ENCODE measurements around the gene GNAS-AS1. TPM values are rescaled to one million over a fixed set of nuclear protein-coding genes. Genes with fewer than 3 reads are reported as not detected.

GNAS-AS1 gene
- total RNA-seq, 1 donor from 2014 or later: 0.97 TPM

DNA sequence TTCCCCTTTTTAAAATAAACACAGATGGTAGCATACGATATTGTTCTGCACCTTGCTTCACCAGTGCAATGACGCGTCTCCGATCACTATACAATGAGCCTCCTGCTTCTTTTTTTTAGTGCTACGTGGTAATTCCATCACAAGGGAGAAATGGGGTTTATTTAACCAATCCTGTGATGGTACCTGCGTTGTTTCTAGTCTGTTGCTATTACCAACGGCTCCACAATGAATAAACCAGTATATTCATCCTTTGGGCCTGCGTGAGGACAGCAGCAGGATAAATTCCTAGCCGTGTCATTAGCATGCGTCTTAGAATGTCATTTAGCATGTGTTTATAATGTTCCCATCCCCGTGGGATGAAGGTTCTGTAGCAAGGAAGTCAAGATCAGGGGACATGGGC lies 42.9 kb downstream of the GNAS-AS1 start:
- ATAC-seq: no peak
- TF ChIP-seq, protein P1, sequence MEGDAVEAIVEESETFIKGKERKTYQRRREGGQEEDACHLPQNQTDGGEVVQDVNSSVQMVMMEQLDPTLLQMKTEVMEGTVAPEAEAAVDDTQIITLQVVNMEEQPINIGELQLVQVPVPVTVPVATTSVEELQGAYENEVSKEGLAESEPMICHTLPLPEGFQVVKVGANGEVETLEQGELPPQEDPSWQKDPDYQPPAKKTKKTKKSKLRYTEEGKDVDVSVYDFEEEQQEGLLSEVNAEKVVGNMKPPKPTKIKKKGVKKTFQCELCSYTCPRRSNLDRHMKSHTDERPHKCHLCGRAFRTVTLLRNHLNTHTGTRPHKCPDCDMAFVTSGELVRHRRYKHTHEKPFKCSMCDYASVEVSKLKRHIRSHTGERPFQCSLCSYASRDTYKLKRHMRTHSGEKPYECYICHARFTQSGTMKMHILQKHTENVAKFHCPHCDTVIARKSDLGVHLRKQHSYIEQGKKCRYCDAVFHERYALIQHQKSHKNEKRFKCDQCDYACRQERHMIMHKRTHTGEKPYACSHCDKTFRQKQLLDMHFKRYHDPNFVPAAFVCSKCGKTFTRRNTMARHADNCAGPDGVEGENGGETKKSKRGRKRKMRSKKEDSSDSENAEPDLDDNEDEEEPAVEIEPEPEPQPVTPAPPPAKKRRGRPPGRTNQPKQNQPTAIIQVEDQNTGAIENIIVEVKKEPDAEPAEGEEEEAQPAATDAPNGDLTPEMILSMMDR (IDR thresholded peaks at IDR 0.05): no peak
- intact Hi-C loops (cut with DNase I): no loop called here
- Histone ChIP-seq H3K36me3 (no peaks in the 10 kb centered on the region), H3K9me3 (no peaks in the 10 kb centered on the region), H3K4me3 (no peak overlapping the region), H3K4me1 (no peaks in the 10 kb centered on the region), H3K27me3 (ENCODE audit: low read depth) (peaks cover 31% of the 10 kb centered on the region), H3K27ac (no peak overlapping the region)
- DNase-seq: no peak

DNA sequence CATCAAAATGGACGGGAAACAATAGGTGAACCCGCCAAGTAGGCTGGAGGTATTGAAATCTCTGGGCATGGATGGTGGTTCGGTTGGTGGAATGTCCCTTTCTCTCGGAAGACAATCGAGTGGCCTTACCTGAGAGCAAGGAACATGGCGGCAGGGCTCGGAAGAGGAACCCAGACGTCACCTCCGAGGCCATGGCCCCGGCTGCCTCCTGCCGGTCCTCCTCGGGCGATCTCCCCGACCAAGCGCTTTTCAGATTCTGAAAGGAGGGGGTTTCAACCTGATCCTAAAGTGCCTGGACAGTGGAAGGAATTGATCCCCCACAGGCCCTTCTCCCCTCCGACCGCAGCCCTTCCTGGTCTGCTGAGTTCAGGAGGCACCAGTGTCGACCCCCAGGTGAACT lies 47.2 kb downstream of the GNAS-AS1 start:
- TF ChIP-seq, protein P1 (IDR thresholded peaks at IDR 0.05): no peak
- no peak overlapping the region for H3K4me3 ChIP-seq
- no peaks in the 10 kb centered on the region for H3K4me1 ChIP-seq
- no peaks in the 10 kb centered on the region for H3K36me3 ChIP-seq
- DNase-seq: no peak
- no peak for ATAC-seq
- H3K27me3 ChIP-seq (ENCODE audit: low read depth): peaks cover 27% of the 10 kb centered on the region
- no peak overlapping the region for H3K27ac ChIP-seq
- intact Hi-C loops (cut with DNase I): no loop called here
- H3K9me3 ChIP-seq: no peaks in the 10 kb centered on the region

DNA sequence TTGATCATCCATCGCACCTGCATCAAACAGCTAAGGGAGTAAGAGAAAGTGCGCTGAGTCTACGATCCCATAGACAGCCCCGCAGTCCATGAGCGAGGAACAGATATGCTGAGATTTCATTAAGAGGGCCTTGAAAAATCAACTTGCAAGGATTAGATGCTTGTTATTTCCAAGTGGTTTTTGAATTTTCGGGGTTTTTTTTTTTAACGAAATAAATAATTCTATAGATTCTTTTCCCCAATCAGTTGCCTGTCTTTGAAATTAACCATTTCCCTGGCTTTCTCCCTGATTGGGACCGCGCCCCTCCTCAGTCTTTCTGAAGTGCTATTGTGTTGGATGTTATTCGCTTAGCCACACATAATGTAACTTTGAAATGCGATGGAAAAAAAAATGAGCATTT lies 48.6 kb downstream of the GNAS-AS1 start:
- Histone ChIP-seq H3K27ac (no peak overlapping the region), H3K4me1 (no peaks in the 10 kb centered on the region), H3K36me3 (no peaks in the 10 kb centered on the region), H3K4me3 (no peak overlapping the region), H3K27me3 (ENCODE audit: low read depth) (peaks cover 28% of the 10 kb centered on the region), H3K9me3 (no peaks in the 10 kb centered on the region)
- ATAC-seq: no peak
- intact Hi-C loops (cut with DNase I): no loop called here
- no peak for DNase-seq
- TF ChIP-seq, protein P1 (IDR thresholded peaks at IDR 0.05): no peak

DNA sequence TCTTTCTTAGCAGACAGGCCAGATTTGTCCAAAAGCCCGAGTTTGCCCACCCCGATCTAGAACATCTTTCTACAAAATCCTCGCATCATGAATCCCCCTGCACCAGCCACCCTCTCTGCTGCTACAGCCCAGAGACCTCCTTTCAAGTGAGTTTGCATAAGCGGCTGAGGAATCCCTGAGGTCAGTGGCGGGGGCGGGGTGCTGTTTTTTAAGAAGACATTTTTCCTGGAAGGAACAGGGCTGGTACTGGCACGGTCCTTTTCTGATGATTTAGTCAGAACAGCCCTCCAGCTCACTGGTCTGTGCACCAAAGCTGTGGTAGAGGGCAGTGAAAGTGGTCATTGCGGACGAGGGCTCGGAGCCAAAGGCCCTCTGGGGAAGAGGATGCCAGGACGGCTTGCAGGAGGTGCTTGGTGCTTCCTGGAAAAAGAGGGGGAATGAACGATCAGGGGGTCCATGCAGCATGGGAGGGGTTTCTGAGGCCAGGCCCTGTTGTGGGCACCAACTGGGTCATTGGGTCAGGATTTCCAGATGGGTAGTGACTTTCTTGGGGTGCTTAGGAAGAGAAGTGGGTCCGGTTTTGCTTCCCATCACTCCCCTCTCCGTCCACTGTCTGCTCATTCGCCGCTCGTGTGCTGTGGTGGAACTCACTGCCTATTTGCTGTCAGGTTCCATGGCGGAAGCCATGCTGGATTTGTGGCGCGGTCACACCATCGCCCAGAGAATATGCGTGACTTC lies 50.4 kb downstream of the GNAS-AS1 start:
- ATAC-seq: no peak

DNA sequence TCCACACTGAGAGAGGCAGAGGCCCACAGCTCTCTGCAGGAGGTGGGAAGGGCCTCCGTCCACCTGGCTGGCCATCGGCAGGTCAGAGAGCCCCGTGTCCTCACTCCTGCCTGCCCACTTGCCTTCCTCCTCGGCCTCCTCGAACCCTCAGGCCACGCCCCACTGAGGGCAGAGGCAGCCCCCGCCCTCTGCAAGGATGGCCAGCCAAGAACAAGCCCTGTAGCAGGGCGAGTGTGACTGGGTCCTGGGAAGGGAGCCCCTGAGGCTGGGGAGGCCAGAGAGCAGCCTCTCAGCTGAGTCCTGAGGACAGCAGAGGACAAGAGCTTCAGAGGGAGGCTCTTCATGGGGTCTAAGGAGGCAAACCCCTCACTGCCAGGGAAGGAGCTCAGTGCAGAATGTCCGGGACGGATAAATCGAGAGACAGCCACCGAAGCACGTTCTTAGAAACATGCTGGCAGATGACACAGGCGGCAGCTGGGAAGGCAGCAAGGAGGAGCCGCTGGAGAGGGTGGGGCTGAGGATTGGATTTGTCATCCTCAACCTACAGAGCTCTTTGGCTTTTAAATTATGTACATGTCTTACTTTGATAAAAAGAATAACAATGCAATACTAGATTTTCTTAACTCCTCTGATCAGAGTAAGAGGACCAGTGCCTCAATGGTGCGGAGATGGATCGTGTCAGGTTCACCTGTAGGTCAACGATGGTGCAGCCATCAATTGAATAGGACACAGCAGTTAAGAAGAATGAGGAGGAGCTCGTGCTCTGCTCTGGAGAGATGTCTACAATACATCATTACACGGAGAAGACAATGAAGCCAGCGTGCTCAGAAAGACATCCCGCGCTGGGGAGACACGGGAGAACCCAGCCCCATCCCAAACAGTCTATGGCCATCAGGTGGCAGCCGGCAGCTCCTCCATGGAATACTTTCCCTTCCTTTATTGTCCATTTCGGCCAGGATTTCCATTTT lies 53.0 kb downstream of the GNAS-AS1 start:
- H3K27me3 ChIP-seq (ENCODE audit: low read depth): peaks cover 23% of the 10 kb centered on the region

More for the DNA sequence above, 50.4 kb downstream of the GNAS-AS1 start:
- Histone ChIP-seq H3K27me3 (ENCODE audit: low read depth) (peaks cover 20% of the 10 kb centered on the region), H3K36me3 (no peaks in the 10 kb centered on the region), H3K4me1 (no peaks in the 10 kb centered on the region), H3K27ac (no peak overlapping the region), H3K9me3 (no peaks in the 10 kb centered on the region), H3K4me3 (no peak overlapping the region)
- TF ChIP-seq, protein P1 (IDR thresholded peaks at IDR 0.05): no peak
- intact Hi-C loops (cut with DNase I): no loop called here
- no peak for DNase-seq

More for the DNA sequence above, 53.0 kb downstream of the GNAS-AS1 start:
- DNase-seq: no peak
- intact Hi-C loops (cut with DNase I): no loop called here
- no peaks in the 10 kb centered on the region for H3K36me3 ChIP-seq
- peak in 1 of 2 donors; percentile 43 for ATAC-seq
- no peak overlapping the region for H3K4me3 ChIP-seq
- TF ChIP-seq, protein P1 (IDR thresholded peaks at IDR 0.05): no peak
- H3K4me1 ChIP-seq: no peaks in the 10 kb centered on the region
- H3K9me3 ChIP-seq: no peaks in the 10 kb centered on the region
- H3K27ac ChIP-seq: no peak overlapping the region
